ENCODE data around the gene RNF141. TPM values are rescaled to one million over a fixed set of nuclear protein-coding genes. Genes with fewer than 3 reads are reported as not detected.

The RNF141 gene
- total RNA-seq, 1 donor from 2014 or later = 30.0 TPM

DNA sequence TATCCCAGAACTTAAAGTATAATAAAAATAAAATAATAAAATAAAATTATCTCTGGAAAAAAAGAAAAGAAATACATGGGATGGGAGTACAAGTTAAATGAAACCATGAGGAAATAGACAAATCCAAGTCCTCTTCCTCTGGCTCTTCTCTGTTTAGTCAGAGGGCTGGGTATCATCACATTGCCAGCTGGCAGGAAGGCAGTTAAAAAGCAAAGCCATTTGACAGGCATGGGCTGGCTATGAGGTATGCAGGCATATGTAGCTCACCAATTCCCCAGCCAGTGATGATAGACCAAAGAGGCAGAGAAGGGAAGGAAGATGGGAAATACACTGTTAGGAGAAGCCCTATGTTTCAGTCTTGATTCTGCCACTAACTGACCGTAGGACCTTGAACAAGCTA, 21.0 kb upstream of the RNF141 start:
- TF ChIP-seq, protein P1, sequence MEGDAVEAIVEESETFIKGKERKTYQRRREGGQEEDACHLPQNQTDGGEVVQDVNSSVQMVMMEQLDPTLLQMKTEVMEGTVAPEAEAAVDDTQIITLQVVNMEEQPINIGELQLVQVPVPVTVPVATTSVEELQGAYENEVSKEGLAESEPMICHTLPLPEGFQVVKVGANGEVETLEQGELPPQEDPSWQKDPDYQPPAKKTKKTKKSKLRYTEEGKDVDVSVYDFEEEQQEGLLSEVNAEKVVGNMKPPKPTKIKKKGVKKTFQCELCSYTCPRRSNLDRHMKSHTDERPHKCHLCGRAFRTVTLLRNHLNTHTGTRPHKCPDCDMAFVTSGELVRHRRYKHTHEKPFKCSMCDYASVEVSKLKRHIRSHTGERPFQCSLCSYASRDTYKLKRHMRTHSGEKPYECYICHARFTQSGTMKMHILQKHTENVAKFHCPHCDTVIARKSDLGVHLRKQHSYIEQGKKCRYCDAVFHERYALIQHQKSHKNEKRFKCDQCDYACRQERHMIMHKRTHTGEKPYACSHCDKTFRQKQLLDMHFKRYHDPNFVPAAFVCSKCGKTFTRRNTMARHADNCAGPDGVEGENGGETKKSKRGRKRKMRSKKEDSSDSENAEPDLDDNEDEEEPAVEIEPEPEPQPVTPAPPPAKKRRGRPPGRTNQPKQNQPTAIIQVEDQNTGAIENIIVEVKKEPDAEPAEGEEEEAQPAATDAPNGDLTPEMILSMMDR (IDR thresholded peaks at IDR 0.05) = no peak

DNA sequence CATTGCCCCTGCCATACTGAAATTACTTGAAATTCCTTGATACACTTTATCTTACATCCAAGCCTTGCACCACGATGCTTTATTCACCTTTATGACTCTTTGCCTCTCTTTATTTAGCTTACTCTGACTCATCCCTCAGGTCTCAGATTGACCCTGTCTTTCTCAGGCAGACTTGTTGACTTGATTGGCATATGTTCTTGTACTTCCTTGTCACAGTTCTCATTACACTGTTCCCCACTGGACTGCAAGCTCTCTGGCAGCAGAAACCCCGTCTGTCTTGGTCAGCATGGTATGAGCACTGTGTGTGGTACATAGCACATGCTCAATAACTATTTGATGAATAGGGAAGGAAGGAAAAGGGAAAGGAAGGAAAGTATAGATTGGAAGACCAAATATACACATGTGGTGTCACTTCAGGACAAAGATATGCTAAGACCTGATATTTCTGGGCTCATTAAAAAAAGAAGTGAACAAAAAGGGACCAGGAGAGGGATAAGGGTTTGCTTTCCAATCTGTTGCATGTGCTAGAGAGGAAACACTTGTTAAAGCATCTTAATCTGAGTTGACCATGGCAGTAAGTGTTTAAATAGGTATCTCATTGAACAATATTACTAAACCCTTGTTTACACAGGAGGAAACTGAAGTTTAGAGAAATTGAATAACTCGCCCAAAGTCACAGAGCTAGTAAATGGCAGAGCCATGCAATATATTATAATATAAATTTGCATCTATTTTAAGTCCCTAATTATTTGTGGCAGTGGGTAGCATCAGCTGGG, 20.2 kb upstream of the RNF141 start:
- no peak overlapping the region for H3K4me3 Mint-ChIP-seq (ENCODE audit: unreplicated experiment)
- no peaks in the 10 kb centered on the region for H3K4me1 Mint-ChIP-seq (ENCODE audit: unreplicated experiment)
- TF ChIP-seq, protein P1 (IDR thresholded peaks at IDR 0.05) = no peak

More for the DNA sequence above, 21.0 kb upstream of the RNF141 start:
- Mint-ChIP-seq H3K27me3 (ENCODE audit: unreplicated experiment) (peaks cover 2% of the 10 kb centered on the region), H3K9me3 (ENCODE audit: unreplicated experiment) (no peaks in the 10 kb centered on the region), H3K4me3 (ENCODE audit: unreplicated experiment) (no peak overlapping the region), H3K27ac (ENCODE audit: unreplicated experiment) (no peak overlapping the region), H3K4me1 (ENCODE audit: unreplicated experiment) (peaks cover 3% of the 10 kb centered on the region), H3K36me3 (ENCODE audit: unreplicated experiment) (no peaks in the 10 kb centered on the region)
- DNase-seq (ENCODE audit: extremely low spot score, unreplicated experiment) = no peak

DNA sequence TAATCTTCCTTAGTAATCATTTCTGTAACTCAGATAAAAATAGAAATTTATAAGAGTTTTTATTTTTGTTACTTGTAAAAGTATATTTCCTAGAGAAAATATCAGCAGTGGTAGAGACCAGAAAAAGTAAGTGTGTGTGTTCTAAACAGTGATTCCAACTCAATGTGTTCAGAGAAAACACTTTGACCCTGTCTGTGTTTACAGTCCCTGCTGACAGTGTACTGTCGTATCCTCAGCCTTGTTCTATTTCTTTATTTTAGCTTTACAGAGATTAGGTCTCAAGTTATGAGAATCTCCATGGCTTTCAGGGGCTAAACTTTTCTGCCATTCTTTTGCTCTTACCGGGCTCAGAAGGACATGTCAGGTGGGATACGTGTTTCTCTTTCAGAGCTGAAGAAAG, 17.3 kb upstream of the RNF141 start:
- TF ChIP-seq, protein P1 (IDR thresholded peaks at IDR 0.05) = no peak
- no peak for DNase-seq (ENCODE audit: extremely low spot score, unreplicated experiment)
- H3K36me3 Mint-ChIP-seq (ENCODE audit: unreplicated experiment) = no peaks in the 10 kb centered on the region
- no peaks in the 10 kb centered on the region for H3K9me3 Mint-ChIP-seq (ENCODE audit: unreplicated experiment)
- no peak overlapping the region for H3K4me3 Mint-ChIP-seq (ENCODE audit: unreplicated experiment)
- no peaks in the 10 kb centered on the region for H3K4me1 Mint-ChIP-seq (ENCODE audit: unreplicated experiment)
- H3K27ac Mint-ChIP-seq (ENCODE audit: unreplicated experiment) = no peak overlapping the region
- peaks cover 2% of the 10 kb centered on the region for H3K27me3 Mint-ChIP-seq (ENCODE audit: unreplicated experiment)

More for the DNA sequence above, 20.2 kb upstream of the RNF141 start:
- peaks cover 2% of the 10 kb centered on the region for H3K27me3 Mint-ChIP-seq (ENCODE audit: unreplicated experiment)
- H3K27ac Mint-ChIP-seq (ENCODE audit: unreplicated experiment) = no peak overlapping the region
- no peaks in the 10 kb centered on the region for H3K36me3 Mint-ChIP-seq (ENCODE audit: unreplicated experiment)
- no peak for DNase-seq (ENCODE audit: extremely low spot score, unreplicated experiment)
- no peaks in the 10 kb centered on the region for H3K9me3 Mint-ChIP-seq (ENCODE audit: unreplicated experiment)

DNA sequence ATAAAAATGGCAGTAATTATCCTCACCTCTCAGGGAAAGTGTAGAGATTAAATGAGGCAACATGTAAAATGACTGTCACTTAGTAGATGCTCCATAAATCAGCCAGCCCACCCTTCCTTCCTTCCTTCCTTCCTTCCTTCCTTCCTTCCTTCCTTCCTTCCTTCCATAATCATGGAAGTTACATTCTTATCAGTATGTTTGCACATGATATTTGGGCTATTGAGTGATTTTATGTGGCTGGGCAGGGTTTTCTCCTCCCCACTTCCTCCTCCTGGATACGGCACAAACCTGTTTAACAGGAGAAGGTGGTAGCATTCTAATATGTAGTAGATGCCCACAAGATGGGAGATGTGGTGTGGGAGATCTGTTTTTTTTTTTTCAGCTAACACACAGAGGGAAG, 15.6 kb upstream of the RNF141 start:
- no peaks in the 10 kb centered on the region for H3K36me3 Mint-ChIP-seq (ENCODE audit: unreplicated experiment)
- H3K4me3 Mint-ChIP-seq (ENCODE audit: unreplicated experiment) = no peak overlapping the region
- H3K27me3 Mint-ChIP-seq (ENCODE audit: unreplicated experiment) = peaks cover 2% of the 10 kb centered on the region
- no peak for DNase-seq (ENCODE audit: extremely low spot score, unreplicated experiment)
- no peaks in the 10 kb centered on the region for H3K4me1 Mint-ChIP-seq (ENCODE audit: unreplicated experiment)
- no peak overlapping the region for H3K27ac Mint-ChIP-seq (ENCODE audit: unreplicated experiment)
- TF ChIP-seq, protein P1 (IDR thresholded peaks at IDR 0.05) = no peak
- peaks cover 5% of the 10 kb centered on the region for H3K9me3 Mint-ChIP-seq (ENCODE audit: unreplicated experiment)

DNA sequence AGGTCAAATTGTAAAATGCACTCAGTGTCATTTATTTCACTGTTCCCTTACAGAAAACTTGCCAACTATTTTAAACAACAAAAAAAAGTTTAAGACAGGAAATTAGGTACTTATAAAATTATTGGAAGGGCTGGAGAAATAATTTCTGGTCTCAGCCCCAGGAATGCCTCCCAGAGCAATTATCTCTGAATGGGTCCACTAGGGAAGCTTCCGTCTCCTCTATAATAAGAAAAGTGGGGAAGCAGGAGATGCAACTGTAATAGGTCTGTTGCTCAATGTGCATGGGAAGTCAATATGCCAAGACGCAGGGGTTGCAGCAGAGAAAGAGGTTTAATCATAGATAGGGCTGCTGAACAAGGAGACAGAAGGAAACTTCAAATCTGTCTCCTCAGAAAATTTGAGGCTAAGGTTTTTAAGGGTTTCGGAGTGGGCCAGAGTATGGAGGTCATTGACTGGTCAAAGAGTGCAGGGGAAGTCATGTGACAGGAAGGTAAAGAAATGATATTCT, 10.9 kb upstream of the RNF141 start:
- H3K27ac Mint-ChIP-seq (ENCODE audit: unreplicated experiment) = no peak overlapping the region
- H3K27me3 Mint-ChIP-seq (ENCODE audit: unreplicated experiment) = no peaks in the 10 kb centered on the region
- peaks cover 5% of the 10 kb centered on the region for H3K9me3 Mint-ChIP-seq (ENCODE audit: unreplicated experiment)
- H3K4me1 Mint-ChIP-seq (ENCODE audit: unreplicated experiment) = peaks cover 11% of the 10 kb centered on the region
- H3K4me3 Mint-ChIP-seq (ENCODE audit: unreplicated experiment) = no peak overlapping the region
- H3K36me3 Mint-ChIP-seq (ENCODE audit: unreplicated experiment) = no peaks in the 10 kb centered on the region
- TF ChIP-seq, protein P1 (IDR thresholded peaks at IDR 0.05) = no peak
- no peak for DNase-seq (ENCODE audit: extremely low spot score, unreplicated experiment)
